Fibroblast of upper back skin (primary cell): ENCODE measurements around the gene COMT.

Source experiments
- DNase-seq: peaks from one replicate; pipeline ENCODE4 v3.0.0-alpha.2; 2013

The COMT gene

GRCh38 chr22:19959043-19959586 is 17.5 kb downstream of the COMT start:
- DNase-seq = peak; percentile 50

GRCh38 chr22:19959587-19960490 is 18.3 kb downstream of the COMT start:
- DNase-seq = no peak

- no peak for DNase-seq
Measured at GRCh38 chr22:19960491-19961200, 19.1 kb downstream of the COMT start.

GRCh38 chr22:19961201-19961580 is 19.6 kb downstream of the COMT start:
- DNase-seq = no peak

GRCh38 chr22:19961868-19962245 is 20.3 kb downstream of the COMT start:
- DNase-seq = no peak

GRCh38 chr22:19962246-19962908 is 20.8 kb downstream of the COMT start:
- peak; percentile 65 for DNase-seq

- DNase-seq = no peak
Measured at GRCh38 chr22:19962909-19963806, 21.6 kb downstream of the COMT start.

GRCh38 chr22:19963863-19964642 is 22.5 kb downstream of the COMT start:
- DNase-seq = no peak

GRCh38 chr22:19964701-19965386 is 23.3 kb downstream of the COMT start:
- no peak for DNase-seq

GRCh38 chr22:19965771-19966709 is 24.5 kb downstream of the COMT start:
- DNase-seq = no peak

- DNase-seq = no peak
Measured at GRCh38 chr22:19966908-19967750, 25.6 kb downstream of the COMT start.

- no peak for DNase-seq
Measured at GRCh38 chr22:19967850-19968449, 26.4 kb downstream of the COMT start.

- no peak for DNase-seq
Measured at GRCh38 chr22:19968450-19968891, 26.9 kb downstream of the COMT start.

GRCh38 chr22:19969141-19969928 is 27.8 kb downstream of the COMT start:
- DNase-seq = no peak

- DNase-seq = no peak
Measured at GRCh38 chr22:19970031-19970478, 28.5 kb downstream of the COMT start.

GRCh38 chr22:19970479-19971275 is 29.1 kb downstream of the COMT start:
- peak; percentile 49 for DNase-seq
